ENCODE measurements around the gene EMC1.
"Not testable (repeated sequence)": the region's sequence is repeated elsewhere in the genome, so short reads cannot be mapped to it uniquely, and the experiment has no call there.

Gene EMC1

DNA sequence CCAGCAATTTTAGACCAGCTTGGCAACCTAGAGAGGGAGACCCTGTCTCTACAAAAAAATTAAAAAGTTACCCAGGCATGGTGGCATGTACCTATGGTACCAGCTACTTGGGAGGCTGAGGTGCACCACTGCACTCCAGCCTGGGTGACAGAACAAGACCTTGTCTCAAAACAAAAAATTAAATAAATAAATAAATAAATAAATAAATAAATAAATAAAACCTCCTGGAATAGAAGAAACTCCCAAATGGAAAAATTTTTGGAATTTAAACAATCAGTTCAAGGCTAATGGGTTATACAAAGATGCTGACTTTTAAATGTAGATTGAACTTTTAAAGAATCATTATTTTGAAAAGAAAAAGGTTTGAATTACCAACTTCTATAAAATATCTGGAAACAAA is 63.5 kb downstream of the EMC1 start:
- no peak for DNase-seq

DNA sequence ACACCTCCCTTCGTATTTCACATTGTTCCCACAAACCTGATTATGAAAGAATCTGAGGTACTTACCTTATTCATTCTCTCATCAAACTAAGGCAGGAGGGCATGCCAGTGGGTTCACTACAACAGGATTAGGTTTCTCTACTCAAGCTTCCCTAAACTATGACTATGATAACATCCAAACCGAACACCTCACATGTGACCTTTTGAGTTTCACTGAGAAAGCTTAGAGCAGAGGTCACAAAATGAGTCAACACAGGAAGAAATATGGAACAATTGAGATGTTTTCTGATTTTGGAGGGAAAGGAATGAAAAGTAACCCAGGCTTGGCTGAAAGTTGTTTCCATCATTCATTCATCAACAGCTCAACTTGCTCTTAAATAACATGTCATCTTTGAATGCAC is 65.3 kb downstream of the EMC1 start:
- DNase-seq, result no peak

DNA sequence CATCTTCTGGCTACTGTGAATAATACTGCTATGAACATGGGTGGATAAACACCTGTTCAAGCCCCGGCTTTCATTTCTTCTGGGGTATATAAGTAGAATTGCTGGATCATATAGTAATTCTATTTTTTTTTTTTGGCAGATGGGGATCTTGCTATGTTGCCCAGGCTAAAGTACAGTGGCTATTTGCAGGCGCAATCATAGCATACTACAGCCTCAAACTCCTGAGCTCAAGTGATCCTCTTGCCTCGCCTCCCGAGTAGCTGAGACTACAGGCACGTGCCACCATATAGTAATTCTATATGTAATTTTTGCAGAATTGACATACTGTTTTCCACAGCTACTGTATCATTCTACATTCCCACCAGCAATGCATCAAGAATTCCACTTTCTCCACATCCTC is 69.1 kb downstream of the EMC1 start:
- no peak for DNase-seq

DNA sequence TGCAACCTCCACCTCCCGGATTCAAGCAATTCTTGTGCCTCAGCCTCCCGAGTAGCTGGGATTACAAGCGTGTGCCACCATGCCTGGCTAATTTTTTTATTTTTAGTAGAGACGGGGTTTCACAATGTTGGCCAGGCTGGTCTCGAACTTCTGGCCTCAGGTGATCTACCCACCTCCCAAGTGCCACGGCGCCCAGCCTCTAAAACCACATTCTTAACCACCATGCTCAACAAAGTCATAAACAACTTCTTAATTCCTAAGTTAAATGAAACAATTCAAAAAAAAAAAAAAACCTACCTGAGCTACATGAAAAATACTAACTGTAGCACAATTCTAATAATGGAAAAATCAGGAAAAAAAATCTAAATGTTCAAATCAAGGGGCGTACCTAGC is 71.1 kb downstream of the EMC1 start:
- DNase-seq, result not testable (repeated sequence)

DNA sequence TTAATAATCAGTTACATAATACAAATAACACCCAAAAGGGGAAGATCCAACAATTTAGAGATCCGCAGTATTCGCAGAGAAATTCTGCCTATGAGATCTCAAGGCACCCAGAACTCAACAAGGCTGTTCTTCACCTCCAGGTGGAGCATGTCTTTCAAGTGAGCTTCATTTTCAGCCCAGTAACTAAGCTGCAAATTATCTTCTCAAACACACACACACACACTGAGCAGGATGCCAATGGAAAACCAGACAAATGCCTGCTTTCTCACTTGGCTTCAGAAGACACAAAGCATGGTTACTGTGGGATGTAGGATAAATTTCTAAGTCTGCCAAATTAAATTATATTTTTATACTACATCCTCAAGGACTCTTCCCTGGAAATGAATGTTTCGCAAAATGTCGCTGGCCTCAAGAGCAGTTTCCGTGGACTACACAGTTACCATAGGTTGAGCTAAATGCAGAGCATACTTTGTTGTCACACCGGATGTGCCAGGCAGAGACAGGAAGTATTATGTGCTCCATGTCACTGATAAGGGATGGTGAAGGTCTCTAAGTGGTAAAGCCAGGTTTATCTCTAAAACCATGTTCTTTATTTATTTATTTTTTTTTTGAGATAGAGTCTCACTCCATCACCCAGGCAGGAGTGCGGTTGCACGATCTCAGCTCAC is 71.6 kb downstream of the EMC1 start:
- DNase-seq, result no peak

DNA sequence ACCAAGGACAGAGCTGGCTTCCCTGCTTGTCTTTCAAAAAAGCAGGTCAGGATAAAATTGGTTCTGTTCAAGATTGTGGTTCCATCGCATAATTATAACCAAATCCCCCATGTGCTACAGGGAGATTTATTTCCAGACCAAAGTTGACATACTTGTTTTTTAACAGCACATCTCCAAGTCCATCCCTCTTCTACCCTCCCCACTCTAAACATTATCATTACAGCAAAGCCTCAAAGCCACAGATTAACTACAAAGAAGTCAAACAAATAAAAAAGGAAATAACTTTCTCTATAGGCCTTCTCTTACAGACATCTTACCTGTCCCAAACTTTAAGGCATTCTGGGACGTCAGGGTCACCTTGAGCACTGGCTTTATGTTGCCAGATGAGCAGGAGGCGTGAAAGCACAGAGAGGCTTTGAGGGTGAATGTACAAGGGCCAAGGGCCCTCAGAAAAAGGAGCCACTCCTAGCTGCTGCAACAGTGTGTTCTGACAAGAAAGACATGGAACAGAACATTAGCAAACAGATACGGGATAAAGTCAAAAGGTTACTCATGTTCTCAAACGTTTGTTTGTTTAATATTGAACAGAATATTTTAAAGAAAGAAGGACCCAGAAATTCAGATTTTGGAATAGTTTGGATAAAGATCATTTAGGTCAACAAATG is 72.5 kb downstream of the EMC1 start:
- DNase-seq, result no peak

DNA sequence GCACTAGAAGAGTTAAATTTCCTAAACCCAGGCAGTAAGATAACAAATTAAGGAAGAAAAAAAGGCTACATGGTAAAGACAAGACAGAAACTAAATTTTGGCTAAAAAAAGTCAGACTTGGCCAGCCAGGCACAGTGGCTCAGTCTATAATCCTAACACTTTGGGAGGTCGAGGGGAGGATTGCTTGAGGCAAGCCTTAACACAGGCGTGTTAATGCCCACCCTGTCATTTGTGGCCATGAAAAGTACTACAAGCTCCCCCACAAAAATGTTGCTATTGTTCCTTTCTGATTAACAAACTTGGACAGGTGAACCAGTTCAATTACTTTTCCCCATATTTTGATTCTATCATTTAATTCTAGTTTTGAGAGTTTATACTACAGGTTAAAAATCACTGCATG is 73.5 kb downstream of the EMC1 start:
- no peak for DNase-seq

DNA sequence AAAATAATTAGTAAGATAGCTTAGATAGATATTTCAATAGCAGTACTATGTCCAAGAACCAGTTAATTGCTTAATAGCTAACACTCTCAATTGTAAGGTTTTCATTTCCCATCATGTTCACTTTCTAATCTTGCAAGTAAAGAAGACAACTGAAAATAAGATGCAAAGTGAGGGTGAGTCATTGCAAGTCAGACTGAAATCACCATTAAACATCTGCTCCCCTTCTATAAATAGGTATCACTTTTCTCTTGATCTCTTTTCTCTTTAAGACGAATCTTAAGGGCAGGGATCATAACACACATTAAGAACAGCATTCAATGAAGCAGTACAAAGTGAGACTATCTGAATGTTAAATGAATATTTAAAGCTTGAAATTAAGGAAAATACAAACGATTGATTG is 81.7 kb downstream of the EMC1 start:
- DNase-seq, result no peak

DNA sequence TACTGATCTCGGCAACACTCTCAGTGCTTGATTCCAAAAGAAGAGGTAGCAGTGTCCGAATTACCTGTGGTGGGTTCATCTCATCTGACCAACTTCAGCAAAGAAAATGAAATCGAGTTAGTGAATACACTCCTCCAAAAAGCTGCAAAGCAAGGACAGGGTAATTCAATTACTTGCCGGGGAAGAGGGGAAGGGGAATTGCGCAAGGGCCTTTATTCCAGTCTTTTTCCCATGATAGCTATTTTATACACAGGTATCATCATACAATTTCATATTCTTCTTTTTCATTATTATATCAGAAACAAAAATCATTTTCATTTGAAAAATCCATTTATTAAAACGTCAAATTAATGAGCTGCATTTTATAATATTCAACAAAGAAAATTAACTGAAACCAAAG is 84.2 kb downstream of the EMC1 start:
- DNase-seq, result no peak

DNA sequence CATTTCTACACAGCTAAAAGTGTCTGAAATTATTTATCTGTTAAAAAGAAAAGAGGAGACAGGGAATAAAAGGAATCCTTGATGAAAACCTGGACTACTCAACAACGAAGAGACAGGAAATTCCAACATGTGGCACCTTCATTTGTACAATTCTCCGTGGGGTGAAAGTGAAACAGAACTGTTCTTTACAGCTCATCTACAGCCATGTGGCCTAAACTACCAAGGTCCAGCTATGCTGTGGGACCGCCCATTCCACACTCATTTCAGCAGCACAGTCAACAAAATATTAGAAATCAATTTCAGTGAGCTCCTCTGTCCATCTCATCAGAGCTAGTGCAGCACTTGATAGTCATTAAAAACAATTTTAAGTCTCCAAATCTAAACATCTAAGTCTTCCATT is 85.3 kb downstream of the EMC1 start:
- DNase-seq, result no peak
